Vagina (tissue), 2 donors: ENCODE measurements around the gene TSPAN4.

ENCODE experiments used
- CTCF ChIP-seq, 3 experiments: fragments of 450-650 bp in 2 of 3; fragments of 200-600 bp in 1 of 3; sonication (generic) in 1 of 3; IDR thresholded peaks; one replicate each; pipeline ENCODE4 v1.5.1; 2017 to 2019; ENCODE audit warnings: antibody characterized with exemption in 3 of 3, mild to moderate bottlenecking in 2 of 3, moderate library complexity in 2 of 3
- POLR2A ChIP-seq, 2 donors: fragments of 450-650 bp; IDR thresholded peaks; one replicate each; pipeline ENCODE4 v1.6.1; 2017; ENCODE audit warnings: antibody characterized with exemption in 2 of 2, mild to moderate bottlenecking in 2 of 2, moderate library complexity in 2 of 2

DNA sequence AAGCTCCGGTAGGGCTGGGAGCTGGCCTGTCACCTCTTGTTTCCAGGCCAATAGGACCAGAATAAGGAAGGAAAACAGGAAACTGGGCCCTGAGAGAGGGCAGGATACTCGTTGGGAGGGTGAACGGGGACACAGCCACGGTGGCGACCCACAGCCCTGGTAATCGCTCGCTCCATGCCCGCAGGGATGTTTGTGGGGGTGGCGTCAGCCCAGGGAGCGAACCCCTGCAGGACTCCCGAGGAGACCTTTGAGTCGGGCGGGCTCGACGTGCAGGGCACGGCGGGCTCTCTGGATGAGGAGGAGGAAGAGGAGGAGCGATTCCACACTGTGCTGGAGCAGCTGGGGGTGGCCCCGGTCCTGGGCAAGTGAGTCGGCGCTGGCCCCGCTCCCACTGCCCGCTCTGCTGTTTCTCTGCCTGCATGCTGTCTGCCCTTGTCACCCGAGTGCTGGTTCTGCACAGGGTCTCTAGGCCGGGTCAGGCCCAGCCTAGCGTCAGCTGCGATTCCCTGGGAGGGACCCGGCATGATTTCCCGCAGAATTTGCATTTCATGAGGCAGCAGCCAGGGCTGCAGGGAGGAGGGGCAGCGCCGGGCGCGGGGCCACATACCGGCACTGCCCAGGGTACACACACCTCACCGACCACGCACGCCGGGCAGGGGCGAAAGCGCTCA, 13.3 kb upstream of the TSPAN4 start:
- TF ChIP-seq CTCF (IDR thresholded peaks at IDR 0.05), result no peak
- no peak for TF ChIP-seq POLR2A (IDR thresholded peaks at IDR 0.05)
